NCI-H1436 treated with DMSO at 0.1 percent for 48 hours (cell line): ENCODE data around the gene TSC2.
"Not testable (repeated sequence)": the region's sequence is repeated elsewhere in the genome, so short reads cannot be mapped to it uniquely, and the experiment has no call there.

Experiments used
- DNase-seq: peaks from one replicate; lab custom pipeline; 2025; lab: John Stamatoyannopoulos, UW

TSC2 gene

GRCh38 chr16:2009791-2010510 lies 37.8 kb upstream of the TSC2 start, which contains the start of gene ZNF598:
ZNF598 (minus strand) TSS chr16:2009821.
- no peak for DNase-seq

- not testable (repeated sequence) for DNase-seq
These were observed 36.1 kb upstream of the TSC2 start for GRCh38 chr16:2011726-2012125.

- no peak for DNase-seq
These were observed 34.3 kb upstream of the TSC2 start for GRCh38 chr16:2013527-2013926.

- no peak for DNase-seq
These were observed 32.5 kb upstream of the TSC2 start for GRCh38 chr16:2015117-2015946.

GRCh38 chr16:2015947-2016208 lies 31.9 kb upstream of the TSC2 start:
- no peak for DNase-seq

- no peak for DNase-seq
These were observed 31.3 kb upstream of the TSC2 start for GRCh38 chr16:2016407-2016922.

GRCh38 chr16:2019518-2019920 lies 28.3 kb upstream of the TSC2 start, which contains the start of gene NPW:
NPW (plus strand) TSS chr16:2019785.
- no peak for DNase-seq

GRCh38 chr16:2019921-2020831 lies 27.6 kb upstream of the TSC2 start:
- DNase-seq = no peak

- no peak for DNase-seq
These were observed 25.1 kb upstream of the TSC2 start for GRCh38 chr16:2022723-2023091.

GRCh38 chr16:2023092-2024031 lies 24.4 kb upstream of the TSC2 start:
- no peak for DNase-seq

GRCh38 chr16:2024032-2024420 lies 23.8 kb upstream of the TSC2 start:
- no peak for DNase-seq

GRCh38 chr16:2025251-2025650 lies 22.5 kb upstream of the TSC2 start:
- no peak for DNase-seq

- no peak for DNase-seq
These were observed 21.8 kb upstream of the TSC2 start for GRCh38 chr16:2025878-2026460.

- DNase-seq = no peak
These were observed 21.2 kb upstream of the TSC2 start, which contains the start of gene NHERF2 for GRCh38 chr16:2026461-2027023. NHERF2 (plus strand) TSS chr16:2026902; CDS start chr16:2027006, 104 bp downstream.

- DNase-seq = no peak
These were observed 20.5 kb upstream of the TSC2 start for GRCh38 chr16:2027024-2028010.

- no peak for DNase-seq
These were observed 19.6 kb upstream of the TSC2 start for GRCh38 chr16:2028146-2028545.

- no peak for DNase-seq
These were observed 19.1 kb upstream of the TSC2 start for GRCh38 chr16:2028620-2029220.

- no peak for DNase-seq
These were observed 18.4 kb upstream of the TSC2 start for GRCh38 chr16:2029350-2029749.

GRCh38 chr16:2030036-2030435 lies 17.7 kb upstream of the TSC2 start:
- DNase-seq = no peak
